Stimulated activated CD4-positive, alpha-beta T cell treated with anti-CD3 and anti-CD28 coated beads, Interleukin-12 subunit alpha, Interleukin-12 subunit beta, amount 100 ng/mL, for 4 hours (primary cell): ENCODE measurements around the gene SURF2.

ENCODE experiments used
- DNase-seq: peaks from one replicate; pipeline ENCODE4 v3.0.0-alpha.2; 2020

SURF2 gene

GRCh38 chr9:133339641-133340040, 16.7 kb upstream of the SURF2 start:
- no peak for DNase-seq

DNA sequence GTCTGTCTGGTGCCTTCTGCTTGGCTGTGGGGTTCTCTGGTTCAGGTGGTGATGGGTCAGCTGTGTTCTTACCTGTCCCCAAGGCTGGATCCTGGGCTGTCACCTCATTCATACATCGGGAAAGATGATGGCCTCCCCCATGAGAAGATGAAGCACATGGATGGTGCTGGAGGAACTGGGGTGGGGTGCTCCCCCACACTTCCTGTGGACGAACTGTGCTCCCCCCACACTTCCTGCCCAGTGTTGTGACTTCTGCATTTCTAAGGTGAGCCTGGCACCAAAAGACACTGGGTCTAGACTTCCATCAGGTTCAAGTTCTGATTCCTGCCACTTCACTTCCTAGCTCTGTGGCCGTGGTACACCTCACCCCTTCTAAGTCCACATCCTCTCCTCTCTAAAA, 16.1 kb upstream of the SURF2 start:
- DNase-seq, result no peak

DNA sequence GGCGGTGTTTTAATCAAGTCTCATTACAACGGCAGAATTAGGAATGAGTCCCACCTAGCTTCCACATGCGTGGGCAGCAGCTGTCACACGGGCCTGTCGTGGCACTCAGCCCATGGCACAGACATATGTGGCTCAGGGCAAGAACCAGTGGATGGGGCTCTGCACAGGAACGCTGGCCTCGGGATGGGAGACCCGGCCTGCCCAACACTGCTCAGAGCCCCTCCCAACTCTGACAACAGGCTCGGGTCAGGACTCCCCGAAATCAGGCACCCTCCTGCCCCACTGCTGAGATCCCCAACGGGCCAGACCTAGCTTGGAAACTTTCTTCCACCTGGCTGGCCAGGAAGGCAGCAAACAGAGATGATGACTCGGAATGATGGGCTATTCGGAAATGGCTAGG, 15.4 kb upstream of the SURF2 start:
- DNase-seq, result no peak

GRCh38 chr9:133341369-133342068, 14.8 kb upstream of the SURF2 start:
- DNase-seq, result no peak

GRCh38 chr9:133342069-133342406, 14.3 kb upstream of the SURF2 start:
- no peak for DNase-seq

DNA sequence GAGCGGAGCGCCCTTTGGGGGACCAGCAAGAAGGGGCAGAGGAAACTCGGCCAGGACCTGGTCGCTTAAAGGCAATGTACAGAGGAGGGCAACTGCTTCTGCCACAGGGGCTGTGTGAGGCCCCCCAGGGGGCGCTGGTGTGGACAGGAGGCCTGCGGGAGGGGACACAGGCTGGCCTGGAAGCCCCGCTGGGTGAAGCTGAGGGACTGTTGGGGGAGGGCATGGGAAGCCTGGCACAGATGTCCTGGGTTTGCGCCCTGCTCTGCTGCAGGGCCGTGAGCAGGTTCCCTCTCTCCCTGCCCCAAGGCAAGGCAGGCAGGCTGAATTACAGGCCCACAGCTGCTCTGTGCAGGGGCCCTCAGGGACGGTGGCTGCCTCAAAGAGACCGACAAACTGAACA, 13.8 kb upstream of the SURF2 start:
- DNase-seq, result no peak

DNA sequence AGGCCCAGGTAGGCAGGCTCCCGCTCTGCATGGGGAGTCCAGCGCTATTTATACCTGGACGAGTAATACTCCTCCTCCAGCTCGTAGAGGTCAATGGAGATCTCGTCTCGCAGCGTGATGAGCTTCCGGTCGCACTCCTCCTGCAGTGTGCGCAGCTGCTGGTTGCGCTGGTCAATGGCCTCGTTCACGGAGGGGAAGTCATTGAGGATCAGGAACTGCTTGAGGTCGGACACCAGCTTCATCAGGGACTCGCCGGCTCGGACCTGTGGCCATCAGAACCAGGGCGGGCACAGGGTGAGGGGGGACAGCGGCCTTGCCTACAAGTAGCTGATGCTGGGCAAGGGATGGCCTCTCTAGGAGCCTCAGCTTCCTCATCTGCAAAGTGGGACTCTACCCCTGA, 12.3 kb upstream of the SURF2 start:
- DNase-seq, result no peak

- no peak for DNase-seq
Measured at GRCh38 chr9:133344979-133345378, 11.4 kb upstream of the SURF2 start.

DNA sequence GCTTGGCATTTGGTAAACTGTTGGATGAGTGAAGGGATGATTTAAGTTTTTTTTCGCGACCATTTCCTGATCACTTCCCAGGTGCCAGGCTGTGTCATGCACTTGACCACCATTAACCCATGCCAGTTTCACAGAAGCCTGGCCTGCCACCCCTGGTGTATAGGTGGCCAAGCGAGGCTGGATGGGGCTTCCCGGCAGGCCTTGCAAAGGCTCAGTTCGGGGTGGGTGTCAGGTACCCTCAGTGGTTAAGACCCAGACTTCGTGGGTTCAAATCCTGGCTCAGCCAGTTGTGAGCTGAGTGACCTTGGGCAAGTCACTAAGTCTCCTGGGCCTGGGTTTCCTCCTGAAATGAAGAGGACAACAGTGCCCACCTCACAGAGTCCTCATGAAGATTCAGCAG, 10.8 kb upstream of the SURF2 start:
- no peak for DNase-seq

DNA sequence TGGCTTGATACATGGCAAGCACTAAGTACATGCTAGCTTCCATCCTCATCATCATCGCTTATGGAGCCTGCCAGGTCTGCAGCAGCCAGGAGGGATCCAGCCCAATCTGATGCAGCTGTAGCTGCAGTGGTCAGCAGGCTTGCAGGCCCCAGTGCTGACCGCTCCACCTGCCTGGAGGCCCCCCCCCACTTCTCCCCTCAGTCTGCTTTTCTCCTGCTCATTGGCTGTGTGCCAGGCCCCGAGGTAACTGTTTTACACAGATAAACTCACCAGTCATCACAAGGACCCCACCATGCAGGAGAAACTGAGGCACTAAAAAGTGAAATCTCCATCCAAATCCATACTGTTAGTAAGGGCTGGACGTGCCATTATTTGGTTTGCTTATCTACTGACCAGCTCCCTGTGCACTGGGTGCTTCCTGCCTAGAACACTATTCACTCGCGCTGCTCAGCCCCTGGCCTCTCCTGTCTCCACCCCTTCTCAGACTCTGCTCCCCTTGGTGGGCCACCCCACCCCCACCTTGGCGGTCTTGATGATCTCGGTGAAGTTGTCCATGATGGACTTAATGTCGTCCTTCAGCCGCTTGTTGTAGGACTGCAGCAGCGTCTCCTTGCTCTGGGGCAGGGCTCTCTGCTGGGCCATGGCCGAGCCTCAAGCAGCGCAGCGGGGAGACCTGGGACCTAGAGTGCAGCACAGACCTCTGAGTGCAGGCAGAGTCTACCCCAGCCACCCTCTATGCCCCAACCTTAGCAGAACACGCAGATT, 10.1 kb upstream of the SURF2 start:
- DNase-seq, result no peak

GRCh38 chr9:133347515-133347984, 8.8 kb upstream of the SURF2 start:
- DNase-seq, result no peak

DNA sequence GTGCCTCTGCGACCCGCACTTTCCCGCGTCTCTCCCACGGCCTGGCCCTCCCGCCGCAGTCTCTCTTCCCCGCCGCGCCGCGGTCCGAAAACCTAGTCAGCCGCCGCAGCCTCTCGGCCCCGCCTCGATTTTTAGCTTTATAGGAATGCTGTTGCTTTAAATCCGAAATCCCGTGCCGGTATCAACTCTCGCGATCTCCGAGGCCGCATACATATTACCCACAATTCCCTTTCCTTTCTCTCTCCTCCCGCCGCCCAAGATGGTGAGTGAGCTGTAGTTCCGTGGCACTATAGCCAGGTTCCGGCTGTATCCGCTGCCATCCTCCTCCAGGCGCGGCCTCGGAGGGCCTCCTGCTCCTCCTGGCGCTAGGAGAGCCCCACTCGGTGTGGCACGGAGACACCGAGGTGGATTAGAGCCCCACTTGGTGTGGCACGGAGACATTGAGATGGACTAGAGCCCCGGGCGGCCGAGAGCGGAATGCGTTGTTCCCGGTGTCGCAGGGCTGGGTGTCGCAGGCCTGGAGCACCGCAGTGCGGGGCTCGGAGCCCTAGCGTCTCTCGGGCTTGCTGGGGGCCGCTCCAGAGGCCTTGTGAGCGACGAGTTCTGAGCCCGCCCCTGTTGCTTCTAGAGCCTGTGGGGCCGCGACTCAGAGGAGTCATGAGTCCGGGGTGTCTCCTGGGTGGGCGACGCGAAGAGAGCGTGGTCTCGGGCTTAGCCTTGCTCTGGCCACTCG, 8.2 kb upstream of the SURF2 start, which contains the start of the genes MED22 and RPL7A:
MED22 (minus strand) TSS at position 147 of the 733 bp plus-strand sequence. CDS start 1,469 bp downstream, outside the sequence.
RPL7A (plus strand) TSS at position 234 of the 733 bp plus-strand sequence; CDS start at position 260, 26 bp downstream.
- DNase-seq, result peak; percentile 88

DNA sequence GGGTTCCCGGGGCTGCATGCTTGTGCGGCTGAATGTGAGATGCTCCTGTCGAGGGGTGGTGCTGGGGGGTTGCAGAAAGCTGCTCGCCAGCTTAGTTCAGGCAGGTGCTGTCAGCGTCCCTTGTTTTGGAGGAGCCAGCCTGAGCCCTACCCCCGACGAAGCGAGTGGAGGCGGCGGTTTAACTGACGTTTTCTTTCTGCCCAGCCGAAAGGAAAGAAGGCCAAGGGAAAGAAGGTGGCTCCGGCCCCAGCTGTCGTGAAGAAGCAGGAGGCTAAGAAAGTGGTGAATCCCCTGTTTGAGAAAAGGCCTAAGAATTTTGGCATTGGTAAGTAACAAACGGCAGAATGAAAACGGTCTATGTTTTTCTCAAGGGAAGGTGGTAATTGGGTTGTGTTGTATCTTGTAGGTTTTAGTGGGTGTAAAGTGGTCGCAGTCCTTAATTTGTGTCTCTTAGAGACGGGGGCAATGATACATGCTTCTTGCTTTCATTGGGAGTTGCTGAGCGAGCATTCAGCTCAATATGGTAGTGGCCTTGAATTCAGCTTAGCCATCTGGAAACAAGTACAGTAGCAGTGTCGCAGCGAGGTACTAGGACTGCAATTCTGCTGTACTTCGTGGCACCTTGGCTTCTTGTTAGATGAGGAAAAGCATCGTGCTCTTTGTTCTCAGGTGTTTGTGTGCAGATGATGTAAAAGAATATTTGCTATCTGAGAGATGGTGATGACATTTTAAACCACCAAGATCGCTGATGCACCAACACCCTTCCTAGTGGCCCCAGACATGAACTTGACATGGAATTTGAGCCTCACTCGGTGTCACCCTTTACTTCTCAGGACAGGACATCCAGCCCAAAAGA, 7.4 kb upstream of the SURF2 start:
- no peak for DNase-seq

GRCh38 chr9:133349965-133350616, 6.3 kb upstream of the SURF2 start:
- no peak for DNase-seq

GRCh38 chr9:133351526-133351907, 4.8 kb upstream of the SURF2 start:
- DNase-seq, result no peak

GRCh38 chr9:133351908-133352634, 4.3 kb upstream of the SURF2 start:
- DNase-seq, result no peak

- DNase-seq, result no peak
Measured at GRCh38 chr9:133352635-133353340, 3.6 kb upstream of the SURF2 start.

DNA sequence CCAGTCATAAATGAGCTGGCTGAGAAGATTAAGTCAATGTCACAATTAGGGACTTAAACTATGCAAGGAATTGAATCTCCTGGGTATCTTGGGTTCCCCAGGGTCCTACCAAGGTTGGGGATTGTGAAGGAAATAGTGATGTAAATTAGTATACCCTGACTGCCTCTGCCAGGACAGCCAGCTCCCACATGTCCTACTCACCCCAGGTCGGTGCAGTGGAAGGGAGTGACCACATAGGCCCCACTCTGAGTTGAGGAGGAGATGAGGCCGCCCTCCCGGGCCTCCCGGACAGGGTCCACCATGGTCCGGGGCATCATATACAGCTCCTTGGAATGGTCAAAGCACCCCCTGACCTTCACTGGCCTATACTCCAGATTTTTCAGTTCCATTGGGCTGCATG, 2.8 kb upstream of the SURF2 start:
- DNase-seq, result no peak

DNA sequence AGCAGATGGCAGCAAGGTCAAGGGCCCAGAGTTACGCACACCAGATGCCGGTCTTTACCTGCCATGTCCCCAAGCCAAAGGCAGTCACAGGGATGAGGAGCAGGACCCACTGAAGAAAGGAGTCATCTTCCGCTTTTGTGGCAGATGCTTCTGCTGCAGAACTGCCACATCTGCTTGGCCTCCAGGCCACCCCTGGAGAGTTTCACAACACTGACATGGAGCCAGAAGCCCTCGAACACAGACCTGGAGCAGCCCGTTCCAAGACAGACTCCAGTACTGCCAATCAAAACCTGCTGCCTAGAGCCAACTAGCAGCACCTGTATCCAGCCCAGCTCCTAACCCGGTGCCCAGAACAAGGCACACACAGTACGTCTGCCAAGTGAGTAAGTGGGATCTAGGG, 1.6 kb upstream of the SURF2 start:
- DNase-seq, result no peak

- DNase-seq, result no peak
Measured at GRCh38 chr9:133355881-133356357, 431 bp upstream of the SURF2 start.

DNA sequence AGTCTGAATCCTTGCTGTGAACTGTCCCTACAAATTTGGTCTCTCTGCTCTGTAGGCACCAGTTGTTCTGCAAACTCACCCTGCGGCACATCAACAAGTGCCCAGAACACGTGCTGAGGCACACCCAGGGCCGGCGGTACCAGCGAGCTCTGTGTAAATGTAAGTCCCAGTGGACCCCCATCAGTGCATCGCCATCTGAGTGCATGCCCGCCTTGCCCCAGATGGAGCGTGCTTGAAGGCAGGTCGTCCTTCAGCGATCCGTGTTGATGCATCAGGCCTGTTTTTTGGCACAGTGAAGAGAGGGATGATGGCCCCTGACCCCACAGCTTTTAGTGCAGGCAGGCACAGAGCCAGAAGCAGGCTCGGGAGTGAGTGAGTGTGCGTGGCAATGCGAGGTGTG, 1.3 kb downstream of the SURF2 start:
- DNase-seq, result no peak
